CD14-positive monocyte (primary cell): ENCODE measurements around the gene DUOX2. TPM values are rescaled to one million over a fixed set of nuclear protein-coding genes. Genes with fewer than 3 reads are reported as not detected.

Experiments used
- DNase-seq, 3 donors: peaks; one replicate each; pipeline ENCODE4 v3.0.0-alpha.2; 2011 to 2022
- H2AFZ ChIP-seq: 2 replicates; pipeline ENCODE4 v1.6.0; 2012; ENCODE audit warnings: mild to moderate bottlenecking, low read depth, low read length, inconsistent platforms; ENCODE audit not compliant: insufficient read depth, poor library complexity, severe bottlenecking
- H3K27ac ChIP-seq, 2 donors: 1 replicate in 1 of 2; 2 replicates in 1 of 2; pipeline ENCODE4 v1.5.1; 2012 to 2013; ENCODE audit warnings: low read length in 2 of 2, control low read depth in 1 of 2, inconsistent platforms in 1 of 2, low read depth in 1 of 2, mild to moderate bottlenecking in 1 of 2
- H3K27me3 ChIP-seq, 2 donors: one replicate each; pipeline versions ENCODE4 v1.6.0 to v1.6.1; 2011 to 2013; ENCODE audit warnings: low read length in 2 of 2; ENCODE audit not compliant: control insufficient read depth in 2 of 2, insufficient read depth in 2 of 2
- H3K36me3 ChIP-seq, 2 donors: replicated peaks in 1 of 2; 1 replicate in 1 of 2; 2 replicates in 1 of 2; pipeline versions ENCODE4 v1.5.1 to v1.6.1; 2012 to 2013; ENCODE audit warnings: low read length in 2 of 2, control low read depth in 1 of 2, inconsistent platforms in 1 of 2, mild to moderate bottlenecking in 1 of 2; ENCODE audit not compliant: insufficient read depth in 2 of 2, control insufficient read depth in 1 of 2
- H3K4me1 ChIP-seq, 2 donors: 1 replicate in 1 of 2; 2 replicates in 1 of 2; pipeline versions ENCODE4 v1.5.1 to v1.6.1; 2012 to 2013; ENCODE audit warnings: low read length in 2 of 2, control low read depth in 1 of 2, inconsistent platforms in 1 of 2, mild to moderate bottlenecking in 1 of 2, moderate library complexity in 1 of 2; ENCODE audit not compliant: insufficient read depth in 2 of 2, control insufficient read depth in 1 of 2
- H3K4me2 ChIP-seq: replicated peaks from 2 replicates; pipeline ENCODE3; 2012; ENCODE audit warnings: low read length, moderate library complexity, mild to moderate bottlenecking; ENCODE audit not compliant: poor library complexity, severe bottlenecking; ENCODE audit errors: extremely low read depth
- H3K4me3 ChIP-seq, 3 experiments: fragments of 200-600 bp in 1 of 3; sonication (generic) in 1 of 3; replicated peaks in 1 of 3; 1 replicate in 2 of 3; 2 replicates in 1 of 3; pipeline ENCODE4 v1.5.1; 2011 to 2013; ENCODE audit warnings: low read length in 3 of 3, mild to moderate bottlenecking in 3 of 3, control low read depth in 2 of 3, low read depth in 2 of 3, inconsistent platforms in 1 of 3, moderate library complexity in 1 of 3
- H3K79me2 ChIP-seq: 2 replicates; pipeline ENCODE4 v1.6.0; 2012; ENCODE audit warnings: mild to moderate bottlenecking, control low read depth, inconsistent platforms, low read length, moderate library complexity; ENCODE audit not compliant: insufficient read depth
- H3K9ac ChIP-seq: 2 replicates; pipeline ENCODE4 v1.6.0; 2017; ENCODE audit warnings: low read length, mild to moderate bottlenecking; ENCODE audit not compliant: insufficient read depth, poor library complexity, severe bottlenecking
- H3K9me3 ChIP-seq, 2 donors: replicated peaks in 1 of 2; 1 replicate in 1 of 2; 2 replicates in 1 of 2; pipeline versions ENCODE4 v1.5.1 to v1.6.1; 2012 to 2013; ENCODE audit warnings: low read length in 2 of 2, control low read depth in 1 of 2; ENCODE audit not compliant: control insufficient read depth in 1 of 2, insufficient read depth in 1 of 2
- H4K20me1 ChIP-seq: 2 replicates; pipeline ENCODE4 v1.6.0; 2012; ENCODE audit warnings: mild to moderate bottlenecking, low read length, control low read depth, moderate library complexity; ENCODE audit not compliant: insufficient read depth
- H3K27ac Mint-ChIP-seq, 7 donors: one replicate each; pipeline ENCODE4 v1.8.0; 2020; ENCODE audit warnings: mild to moderate bottlenecking in 7 of 7, mixed read lengths in 7 of 7, moderate library complexity in 6 of 7, inconsistent platforms in 2 of 7
- H3K27me3 Mint-ChIP-seq, 3 donors: one replicate each; pipeline ENCODE4 v1.8.0; 2021 to 2022; ENCODE audit warnings: low read depth in 3 of 3, mild to moderate bottlenecking in 3 of 3, mixed read lengths in 3 of 3, moderate library complexity in 3 of 3, inconsistent platforms in 1 of 3
- H3K36me3 Mint-ChIP-seq, 2 donors: one replicate each; pipeline ENCODE4 v1.8.0; 2020; ENCODE audit warnings: mixed read lengths in 2 of 2, inconsistent platforms in 1 of 2, mild to moderate bottlenecking in 1 of 2
- H3K4me1 Mint-ChIP-seq: one replicate; pipeline ENCODE4 v1.8.0; 2020; ENCODE audit warnings: mild to moderate bottlenecking, mixed read lengths
- H3K4me3 Mint-ChIP-seq, 2 donors: one replicate each; pipeline ENCODE4 v1.8.0; 2020; ENCODE audit warnings: mild to moderate bottlenecking in 2 of 2, mixed read lengths in 2 of 2, moderate library complexity in 1 of 2
- H3K9me3 Mint-ChIP-seq, 7 donors: one replicate each; pipeline ENCODE4 v1.8.0; 2020 to 2022; ENCODE audit warnings: mixed read lengths in 7 of 7, mild to moderate bottlenecking in 6 of 7, moderate library complexity in 6 of 7, inconsistent platforms in 2 of 7
- CTCF ChIP-seq: fragments of 200-600 bp; IDR thresholded peaks from one replicate; pipeline ENCODE4 v1.8.0; 2022; ENCODE audit warnings: antibody characterized with exemption, mild to moderate bottlenecking
- WGBS: methylation state at CpG from one replicate; pipeline ENCODE4 v1.1.5; 2013; ENCODE audit warnings: missing lambda C conversion rate; ENCODE audit not compliant: insufficient coverage; 5-methylcytosine and 5-hydroxymethylcytosine counted together
- intact Hi-C, 2 donors: fragments of 100-400 bp; cut with micrococcal nuclease; formaldehyde crosslinking; loops; one replicate each; pipeline versions ENCODE4 v1.15.0 to v1.15.1; 2023
- polyA plus RNA-seq, 3 donors: library from polyadenylated mRNA; depleted of rRNA in 1 of 3; unstranded in 2 of 3; stranded (reverse) in 1 of 3; fragments of 300-500 nt in 2 of 3; fragments of >200 nt in 1 of 3; fragmentation: Illumina TruSeq in 2 of 3; gene quantifications; 1 replicate in 2 of 3; 2 replicates in 1 of 3; pipeline ENCODE4 v1.2.3, GENCODE V29; 2012 to 2021

The DUOX2 gene
- polyA plus RNA-seq, 3 donors, result 0.01 TPM; not detected in 2

GRCh38 chr15:45147606-45148005, 33.6 kb upstream of the DUOX2 start:
- Histone ChIP-seq H3K36me3 (no peaks in the 10 kb centered on the region), H3K9me3 (no peaks in the 10 kb centered on the region), H3K4me3 (no peak overlapping the region), H4K20me1 (no peaks in the 10 kb centered on the region), H3K27me3 (no peaks in the 10 kb centered on the region), H3K27ac (no peak overlapping the region), H3K79me2 (no peaks in the 10 kb centered on the region), H2AFZ (no peak overlapping the region), H3K4me1 (no peaks in the 10 kb centered on the region), H3K9ac (no peak overlapping the region), H3K4me2 (no peak overlapping the region)
- H3K4me1 Mint-ChIP-seq, result no peaks in the 10 kb centered on the region
- no peak for DNase-seq
- H3K36me3 Mint-ChIP-seq, result peaks cover 0 to 6% of the 10 kb centered on the region in 2 donors
- WGBS, result 90% methylated on average over 5 of the region's 7 CpGs
- no peak for TF ChIP-seq CTCF
- intact Hi-C loops, result no loop called here
- no peak overlapping the region for H3K27ac Mint-ChIP-seq
- no peak overlapping the region for H3K4me3 Mint-ChIP-seq
- peaks cover 5 to 9% (median 7%) of the 10 kb centered on the region in 3 donors for H3K27me3 Mint-ChIP-seq
- peaks cover 0 to 2% (median 0%) of the 10 kb centered on the region in 7 donors for H3K9me3 Mint-ChIP-seq

GRCh38 chr15:45146405-45146804, 32.4 kb upstream of the DUOX2 start:
- no peak for DNase-seq
- Mint-ChIP-seq H3K9me3 (no peaks in the 10 kb centered on the region), H3K4me1 (no peaks in the 10 kb centered on the region), H3K27me3 (peaks cover 6 to 9% (median 7%) of the 10 kb centered on the region in 3 donors), H3K27ac (no peak overlapping the region), H3K4me3 (no peak overlapping the region), H3K36me3 (no peaks in the 10 kb centered on the region)
- H3K27me3 ChIP-seq, result no peaks in the 10 kb centered on the region
- no peak overlapping the region for H3K4me2 ChIP-seq
- no peaks in the 10 kb centered on the region for H4K20me1 ChIP-seq
- intact Hi-C loops, result no loop called here
- no peaks in the 10 kb centered on the region for H3K4me1 ChIP-seq
- H3K36me3 ChIP-seq, result no peaks in the 10 kb centered on the region
- H3K27ac ChIP-seq, result no peak overlapping the region
- no CpG with 5 or more reads among the region's 4 CpGs for WGBS
- no peak overlapping the region for H3K4me3 ChIP-seq
- H3K9me3 ChIP-seq, result no peaks in the 10 kb centered on the region
- no peak for TF ChIP-seq CTCF
- H2AFZ ChIP-seq, result no peak overlapping the region
- H3K79me2 ChIP-seq, result no peaks in the 10 kb centered on the region
- H3K9ac ChIP-seq, result no peak overlapping the region
